HG03095 (cell line): ENCODE measurements around the gene ARHGEF3.

ENCODE experiments used
- ATAC-seq: cut with Tn5 transposase; IDR thresholded peaks from one replicate; pipeline ENCODE4 v1.9.1; 2021; ENCODE audit warnings: moderate library complexity; ENCODE audit not compliant: unreplicated experiment

Gene ARHGEF3

GRCh38 chr3:56801662-56802377, at the start of gene ARHGEF3:
Gene ARHGEF3 (minus strand): TSS chr3:56801949. CDS start chr3:56801798, 151 bp downstream.
- peak; percentile 81 for ATAC-seq

GRCh38 chr3:56849698-56850097, 47.9 kb upstream of the ARHGEF3 start:
- no peak for ATAC-seq

GRCh38 chr3:56845505-56845904, 43.8 kb upstream of the ARHGEF3 start:
- ATAC-seq = no peak

GRCh38 chr3:56844536-56844935, 42.8 kb upstream of the ARHGEF3 start:
- no peak for ATAC-seq

GRCh38 chr3:56839784-56840715, 38.3 kb upstream of the ARHGEF3 start:
- ATAC-seq = no peak

- ATAC-seq = no peak
Observed at GRCh38 chr3:56838448-56838847, 36.7 kb upstream of the ARHGEF3 start.

- ATAC-seq = no peak
Observed at GRCh38 chr3:56837196-56837955, 35.6 kb upstream of the ARHGEF3 start.

- ATAC-seq = no peak
Observed at GRCh38 chr3:56836276-56837163, 34.8 kb upstream of the ARHGEF3 start.

- ATAC-seq = no peak
Observed at GRCh38 chr3:56835650-56836227, 34.0 kb upstream of the ARHGEF3 start.

GRCh38 chr3:56833536-56833935, 31.8 kb upstream of the ARHGEF3 start:
- ATAC-seq = no peak

- no peak for ATAC-seq
Observed at GRCh38 chr3:56833022-56833421, 31.3 kb upstream of the ARHGEF3 start.

GRCh38 chr3:56831572-56831971, 29.8 kb upstream of the ARHGEF3 start:
- ATAC-seq = no peak

- no peak for ATAC-seq
Observed at GRCh38 chr3:56830884-56831283, 29.1 kb upstream of the ARHGEF3 start.

- no peak for ATAC-seq
Observed at GRCh38 chr3:56829533-56829932, 27.8 kb upstream of the ARHGEF3 start.

- ATAC-seq = no peak
Observed at GRCh38 chr3:56826831-56827722, 25.3 kb upstream of the ARHGEF3 start.

GRCh38 chr3:56825567-56826438, 24.1 kb upstream of the ARHGEF3 start:
- ATAC-seq = no peak

- no peak for ATAC-seq
Observed at GRCh38 chr3:56823984-56824703, 22.4 kb upstream of the ARHGEF3 start.
